COLO829 (cell line): Measurements from ENCODE around the gene C1orf53.

ENCODE experiments used
- DNase-seq: peaks from one replicate; pipeline ENCODE4 v3.0.0; 2012; ENCODE audit warnings: low spot score

The C1orf53 gene

GRCh38 chr1:197955486-197956394 lies 53.3 kb downstream of the C1orf53 start:
- no peak for DNase-seq
